SK-N-MC (cell line): Measurements from ENCODE around the gene TMEM247.

Experiments used
- EZH2 ChIP-seq: fragments of 200-600 bp; sonication (generic); IDR thresholded peaks from one replicate; pipeline ENCODE4 v1.6.1; 2017; ENCODE audit warnings: antibody characterized with exemption
- FOXP2 ChIP-seq: optimal IDR thresholded peaks from 2 replicates; pipeline ENCODE3; 2011; ENCODE audit warnings: mild to moderate bottlenecking, moderate library complexity; ENCODE audit not compliant: insufficient read depth; ENCODE audit errors: extremely low read length, control extremely low read depth
- POLR2AphosphoS5 ChIP-seq: IDR thresholded peaks from 2 replicates; pipeline ENCODE4 v1.6.1; 2012; ENCODE audit warnings: mild to moderate bottlenecking, low read depth, low read length, borderline replicate concordance

DNA sequence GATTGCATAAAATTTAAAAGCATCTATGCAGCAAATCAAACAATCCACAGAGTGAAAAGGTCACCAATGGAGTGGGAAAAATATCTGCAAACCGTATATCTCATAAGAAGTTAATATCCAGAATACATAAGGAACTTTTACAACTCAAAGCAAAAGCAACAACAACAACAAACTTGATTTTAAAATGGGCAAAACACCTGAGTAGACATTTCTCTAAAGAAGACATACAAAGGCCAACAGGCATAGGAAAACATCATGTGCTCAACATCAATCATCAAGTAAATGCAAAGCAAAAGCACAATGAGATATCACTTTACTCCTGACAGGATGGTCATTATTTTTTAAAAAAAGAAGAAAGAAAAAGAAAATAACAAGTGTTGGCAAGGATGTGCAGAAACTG, 38.1 kb downstream of the TMEM247 start:
- TF ChIP-seq EZH2 = no peak
- no peak for TF ChIP-seq POLR2AphosphoS5
- TF ChIP-seq FOXP2 = no peak
